WTC11 (cell line): ENCODE results near the gene PTPDC1. TPM values are rescaled to one million over a fixed set of nuclear protein-coding genes. Genes with fewer than 3 reads are reported as not detected.

Source experiments
- ATAC-seq: fragments of 200-7000 bp; cut with Tn5 transposase; 2 replicates; pipeline ENCODE4 v1.10.0; 2021; ENCODE audit warnings: mild to moderate bottlenecking, moderate library complexity
- CTCF ChIA-PET: fragments of 300-600 bp; sonication (Branson Sonifier 250); formaldehyde crosslinking; loops from one replicate; lab custom pipeline; 2021; ENCODE audit warnings: antibody characterized with exemption; lab: Charles Lee
- POLR2A ChIA-PET: fragments of 350-600 bp; sonication (Branson Sonifier 250); formaldehyde crosslinking; loops from one replicate; lab custom pipeline; 2021; ENCODE audit warnings: antibody characterized with exemption; lab: Charles Lee
- DNase-seq: peaks from one replicate; pipeline ENCODE4 v3.0.0; 2021; ENCODE audit warnings: low spot score
- H3K27ac Mint-ChIP-seq: 2 replicates; pipeline ENCODE4 v1.8.0; 2021; ENCODE audit warnings: mixed read lengths
- H3K27me3 Mint-ChIP-seq: 2 replicates; pipeline ENCODE4 v1.8.0; 2021; ENCODE audit warnings: low read depth, mild to moderate bottlenecking, moderate library complexity, mixed read lengths
- H3K36me3 Mint-ChIP-seq: 2 replicates; pipeline ENCODE4 v1.8.0; 2021; ENCODE audit warnings: mixed read lengths
- H3K4me1 Mint-ChIP-seq: 2 replicates; pipeline ENCODE4 v1.8.0; 2022; ENCODE audit warnings: mixed read lengths
- H3K4me3 Mint-ChIP-seq: 2 replicates; pipeline ENCODE4 v1.8.0; 2021; ENCODE audit warnings: mild to moderate bottlenecking, moderate library complexity, mixed read lengths
- H3K9me3 Mint-ChIP-seq: 2 replicates; pipeline ENCODE4 v1.8.0; 2021; ENCODE audit warnings: mixed read lengths
- ATF3 ChIP-seq: sonication (generic); formaldehyde crosslinking; conservative IDR thresholded peaks from 2 replicates; pipeline ENCODE4 v1.8.1; 2022; ENCODE audit warnings: mild to moderate bottlenecking, missing genetic modification reagents
- CBFB ChIP-seq: sonication (generic); formaldehyde crosslinking; IDR thresholded peaks from 2 replicates; pipeline ENCODE4 v1.8.1; 2022; ENCODE audit warnings: mild to moderate bottlenecking, low read depth, missing genetic modification reagents
- CREM ChIP-seq: sonication (generic); formaldehyde crosslinking; IDR thresholded peaks from 2 replicates; pipeline ENCODE4 v1.8.1; 2022; ENCODE audit warnings: mild to moderate bottlenecking, missing genetic modification reagents, moderate library complexity
- ESRRA ChIP-seq: sonication (generic); formaldehyde crosslinking; IDR thresholded peaks from 2 replicates; pipeline ENCODE4 v1.8.1; 2022; ENCODE audit warnings: mild to moderate bottlenecking, missing genetic modification reagents, borderline replicate concordance
- GTF2I ChIP-seq: fragments of 250-450 bp; sonication (Bioruptor Pico); conservative IDR thresholded peaks from 2 replicates; pipeline ENCODE4 v1.4.0; 2021; ENCODE audit warnings: mild to moderate bottlenecking
- IRF1 ChIP-seq: sonication (generic); formaldehyde crosslinking; IDR thresholded peaks from 2 replicates; pipeline ENCODE4 v1.8.0; 2023; ENCODE audit warnings: missing genetic modification reagents
- JUN ChIP-seq: sonication (generic); formaldehyde crosslinking; IDR thresholded peaks from 2 replicates; pipeline ENCODE4 v1.8.0; 2023; ENCODE audit warnings: mild to moderate bottlenecking, missing genetic modification reagents
- KAT7 ChIP-seq: sonication (generic); formaldehyde crosslinking; IDR thresholded peaks from 2 replicates; pipeline ENCODE4 v1.8.1; 2023; ENCODE audit warnings: missing genetic modification reagents, mild to moderate bottlenecking, borderline replicate concordance
- MLX ChIP-seq: sonication (generic); formaldehyde crosslinking; IDR thresholded peaks from 2 replicates; pipeline ENCODE4 v1.8.1; 2023; ENCODE audit warnings: mild to moderate bottlenecking, missing genetic modification reagents, moderate library complexity
- NFATC4 ChIP-seq: fragments of 250-450 bp; sonication (Bioruptor Pico); IDR thresholded peaks from 2 replicates; pipeline ENCODE4 v1.9.0; 2021; ENCODE audit warnings: mild to moderate bottlenecking
- NR2C2 ChIP-seq: sonication (generic); formaldehyde crosslinking; IDR thresholded peaks from 2 replicates; pipeline ENCODE4 v1.8.0; 2022; ENCODE audit warnings: mild to moderate bottlenecking, missing genetic modification reagents
- OVOL2 ChIP-seq: fragments of 250-450 bp; sonication (Bioruptor Pico); IDR thresholded peaks from 2 replicates; pipeline ENCODE4 v1.9.0; 2021; ENCODE audit warnings: mild to moderate bottlenecking, borderline replicate concordance
- PRRX2 ChIP-seq: fragments of 250-450 bp; sonication (Bioruptor Pico); IDR thresholded peaks from 2 replicates; pipeline ENCODE4 v1.8.0; 2021; ENCODE audit warnings: mild to moderate bottlenecking
- TEAD1 ChIP-seq: sonication (generic); formaldehyde crosslinking; IDR thresholded peaks from 2 replicates; pipeline ENCODE4 v1.8.0; 2022; ENCODE audit warnings: mild to moderate bottlenecking, missing genetic modification reagents
- ZNF121 ChIP-seq: sonication (generic); formaldehyde crosslinking; IDR thresholded peaks from 2 replicates; pipeline ENCODE4 v1.8.0; 2023; ENCODE audit warnings: missing genetic modification reagents
- ZNF512 ChIP-seq: sonication (generic); formaldehyde crosslinking; IDR thresholded peaks from 2 replicates; pipeline ENCODE4 v1.8.1; 2022; ENCODE audit warnings: missing genetic modification reagents, borderline replicate concordance
- ZNF532 ChIP-seq: fragments of 250-450 bp; sonication (Bioruptor Pico); IDR thresholded peaks from 2 replicates; pipeline ENCODE4 v1.9.0; 2021; ENCODE audit warnings: mild to moderate bottlenecking, borderline replicate concordance
- total RNA-seq: library from RNA; stranded (reverse); gene quantifications from 3 replicates; pipeline ENCODE4 v1.2.3, GENCODE V29; 2021
- TF ChIP-seq, protein P1 (sequence below): fragments of 200-600 bp; IDR thresholded peaks from 2 replicates; pipeline ENCODE4 v1.8.0; 2022; ENCODE audit warnings: antibody characterized with exemption
- TF ChIP-seq, protein P2 (sequence below): sonication (generic); formaldehyde crosslinking; IDR thresholded peaks from 2 replicates; pipeline ENCODE4 v1.8.1; 2023; ENCODE audit warnings: mild to moderate bottlenecking, missing genetic modification reagents, borderline replicate concordance
- TF ChIP-seq, protein P3 (sequence below): sonication (generic); formaldehyde crosslinking; IDR thresholded peaks from 2 replicates; pipeline ENCODE4 v1.8.1; 2022; ENCODE audit warnings: mild to moderate bottlenecking, moderate library complexity, missing genetic modification reagents

The PTPDC1 gene
- total RNA-seq, 1 experiment from 2014 or later, result 9.2 TPM

DNA sequence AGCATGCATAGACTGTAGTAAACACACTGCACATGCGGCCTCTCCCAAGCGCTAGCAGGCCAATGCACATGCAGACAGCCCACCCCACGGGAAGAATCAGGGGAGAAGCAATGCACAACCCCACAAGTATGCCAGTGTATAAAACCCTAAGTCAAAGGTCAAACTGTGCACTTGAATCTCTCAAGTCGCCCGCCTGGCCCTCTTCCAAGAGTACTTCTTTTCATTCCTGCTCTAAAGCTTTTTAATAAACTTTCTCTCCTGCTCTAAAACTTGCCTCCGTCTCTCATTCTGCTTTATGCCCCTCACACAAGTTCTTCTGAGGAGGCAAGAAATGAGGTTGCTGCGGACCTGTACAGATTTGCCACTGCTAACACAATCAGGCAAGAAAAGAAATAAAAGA is 50.4 kb downstream of the PTPDC1 start (continued):
- TF ChIP-seq IRF1, result no peak
- no peak for TF ChIP-seq ZNF532 (CRISPR knock-in tag)
- no peak for TF ChIP-seq CBFB (CRISPR knock-in tag)

GRCh38 chr9:94135222-94135621 is 51.0 kb downstream of the PTPDC1 start:
- Mint-ChIP-seq H3K27ac (no peak overlapping the region), H3K36me3 (peaks cover 4% of the 10 kb centered on the region; the same call in 1 of the 2 replicates), H3K4me3 (no peak overlapping the region), H3K27me3 (peaks cover 3% of the 10 kb centered on the region), H3K9me3 (peaks cover 11% of the 10 kb centered on the region), H3K4me1 (peaks cover 8% of the 10 kb centered on the region)
- ChIA-PET POLR2A (no interaction called here), CTCF (no interaction called here)
- ATAC-seq (no peak), DNase-seq (no peak)
- TF ChIP-seq ZNF512 (CRISPR knock-in tag) (no peak), GTF2I (no peak), OVOL2 (CRISPR knock-in tag) (no peak), KAT7 (CRISPR knock-in tag) (no peak), ZNF121 (CRISPR knock-in tag) (no peak), ATF3 (CRISPR knock-in tag) (no peak), TEAD1 (CRISPR knock-in tag) (no peak), MLX (CRISPR knock-in tag) (no peak), ESRRA (CRISPR knock-in tag) (no peak), PRRX2 (CRISPR knock-in tag) (no peak), NR2C2 (CRISPR knock-in tag) (no peak), CREM (CRISPR knock-in tag) (no peak), JUN (CRISPR knock-in tag) (no peak), NFATC4 (no peak)
- TF ChIP-seq, protein P1, sequence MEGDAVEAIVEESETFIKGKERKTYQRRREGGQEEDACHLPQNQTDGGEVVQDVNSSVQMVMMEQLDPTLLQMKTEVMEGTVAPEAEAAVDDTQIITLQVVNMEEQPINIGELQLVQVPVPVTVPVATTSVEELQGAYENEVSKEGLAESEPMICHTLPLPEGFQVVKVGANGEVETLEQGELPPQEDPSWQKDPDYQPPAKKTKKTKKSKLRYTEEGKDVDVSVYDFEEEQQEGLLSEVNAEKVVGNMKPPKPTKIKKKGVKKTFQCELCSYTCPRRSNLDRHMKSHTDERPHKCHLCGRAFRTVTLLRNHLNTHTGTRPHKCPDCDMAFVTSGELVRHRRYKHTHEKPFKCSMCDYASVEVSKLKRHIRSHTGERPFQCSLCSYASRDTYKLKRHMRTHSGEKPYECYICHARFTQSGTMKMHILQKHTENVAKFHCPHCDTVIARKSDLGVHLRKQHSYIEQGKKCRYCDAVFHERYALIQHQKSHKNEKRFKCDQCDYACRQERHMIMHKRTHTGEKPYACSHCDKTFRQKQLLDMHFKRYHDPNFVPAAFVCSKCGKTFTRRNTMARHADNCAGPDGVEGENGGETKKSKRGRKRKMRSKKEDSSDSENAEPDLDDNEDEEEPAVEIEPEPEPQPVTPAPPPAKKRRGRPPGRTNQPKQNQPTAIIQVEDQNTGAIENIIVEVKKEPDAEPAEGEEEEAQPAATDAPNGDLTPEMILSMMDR, result no peak
- TF ChIP-seq, protein P2, sequence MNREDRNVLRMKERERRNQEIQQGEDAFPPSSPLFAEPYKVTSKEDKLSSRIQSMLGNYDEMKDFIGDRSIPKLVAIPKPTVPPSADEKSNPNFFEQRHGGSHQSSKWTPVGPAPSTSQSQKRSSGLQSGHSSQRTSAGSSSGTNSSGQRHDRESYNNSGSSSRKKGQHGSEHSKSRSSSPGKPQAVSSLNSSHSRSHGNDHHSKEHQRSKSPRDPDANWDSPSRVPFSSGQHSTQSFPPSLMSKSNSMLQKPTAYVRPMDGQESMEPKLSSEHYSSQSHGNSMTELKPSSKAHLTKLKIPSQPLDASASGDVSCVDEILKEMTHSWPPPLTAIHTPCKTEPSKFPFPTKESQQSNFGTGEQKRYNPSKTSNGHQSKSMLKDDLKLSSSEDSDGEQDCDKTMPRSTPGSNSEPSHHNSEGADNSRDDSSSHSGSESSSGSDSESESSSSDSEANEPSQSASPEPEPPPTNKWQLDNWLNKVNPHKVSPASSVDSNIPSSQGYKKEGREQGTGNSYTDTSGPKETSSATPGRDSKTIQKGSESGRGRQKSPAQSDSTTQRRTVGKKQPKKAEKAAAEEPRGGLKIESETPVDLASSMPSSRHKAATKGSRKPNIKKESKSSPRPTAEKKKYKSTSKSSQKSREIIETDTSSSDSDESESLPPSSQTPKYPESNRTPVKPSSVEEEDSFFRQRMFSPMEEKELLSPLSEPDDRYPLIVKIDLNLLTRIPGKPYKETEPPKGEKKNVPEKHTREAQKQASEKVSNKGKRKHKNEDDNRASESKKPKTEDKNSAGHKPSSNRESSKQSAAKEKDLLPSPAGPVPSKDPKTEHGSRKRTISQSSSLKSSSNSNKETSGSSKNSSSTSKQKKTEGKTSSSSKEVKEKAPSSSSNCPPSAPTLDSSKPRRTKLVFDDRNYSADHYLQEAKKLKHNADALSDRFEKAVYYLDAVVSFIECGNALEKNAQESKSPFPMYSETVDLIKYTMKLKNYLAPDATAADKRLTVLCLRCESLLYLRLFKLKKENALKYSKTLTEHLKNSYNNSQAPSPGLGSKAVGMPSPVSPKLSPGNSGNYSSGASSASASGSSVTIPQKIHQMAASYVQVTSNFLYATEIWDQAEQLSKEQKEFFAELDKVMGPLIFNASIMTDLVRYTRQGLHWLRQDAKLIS (CRISPR knock-in tag), result no peak
- TF ChIP-seq, protein P3, sequence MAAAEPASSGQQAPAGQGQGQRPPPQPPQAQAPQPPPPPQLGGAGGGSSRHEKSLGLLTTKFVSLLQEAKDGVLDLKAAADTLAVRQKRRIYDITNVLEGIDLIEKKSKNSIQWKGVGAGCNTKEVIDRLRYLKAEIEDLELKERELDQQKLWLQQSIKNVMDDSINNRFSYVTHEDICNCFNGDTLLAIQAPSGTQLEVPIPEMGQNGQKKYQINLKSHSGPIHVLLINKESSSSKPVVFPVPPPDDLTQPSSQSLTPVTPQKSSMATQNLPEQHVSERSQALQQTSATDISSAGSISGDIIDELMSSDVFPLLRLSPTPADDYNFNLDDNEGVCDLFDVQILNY (CRISPR knock-in tag), result no peak
